ENCODE results near the gene PLG. TPM values are rescaled to one million over a fixed set of nuclear protein-coding genes. Genes with fewer than 3 reads are reported as not detected.

PLG gene
- total RNA-seq, 1 experiment from 2014 or later, result 0.72 TPM

DNA sequence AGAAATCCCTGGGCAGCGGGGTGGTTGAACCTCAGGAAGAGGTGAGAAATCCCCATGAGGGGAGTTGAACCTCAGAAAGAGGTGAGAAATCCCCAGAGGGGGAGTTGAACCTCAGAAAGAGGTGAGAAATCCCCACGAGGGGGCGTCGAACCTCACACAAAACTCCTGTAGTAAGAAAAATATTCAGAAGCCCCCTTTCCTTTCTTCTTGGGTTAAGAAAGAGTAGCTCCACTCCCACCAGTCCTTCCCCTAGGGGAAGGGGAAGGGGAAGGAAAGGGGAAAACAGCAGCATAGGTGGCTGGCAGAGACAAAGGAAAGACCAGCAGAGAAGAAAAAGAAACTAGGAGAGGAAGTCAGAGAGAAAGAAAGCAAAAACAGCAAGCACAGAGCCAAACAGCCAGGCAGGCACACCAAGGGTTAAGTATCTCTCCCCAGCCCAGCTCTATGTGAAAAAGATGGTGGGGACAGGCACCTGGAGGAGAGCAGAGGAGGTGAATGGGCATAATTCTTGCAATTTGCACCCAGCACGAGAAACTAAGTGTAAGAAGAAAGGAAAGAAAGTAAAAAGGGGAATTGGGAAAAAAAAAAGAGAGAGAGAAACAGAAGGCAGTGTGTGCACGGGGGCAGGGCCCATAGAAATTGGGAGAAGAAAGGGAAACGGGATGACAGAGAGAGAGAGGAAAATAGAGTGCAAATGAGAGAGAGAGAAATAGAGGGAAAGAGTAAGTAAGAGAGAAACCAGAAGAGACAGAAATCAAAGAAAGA, 88.2 kb downstream of the PLG start:
- Mint-ChIP-seq H3K27ac (peak overlapping the region; percentile 22), H3K9me3 (no peaks in the 10 kb centered on the region), H3K4me3 (peak overlapping the region; percentile 66), H3K27me3 (ENCODE audit: low read depth) (no peaks in the 10 kb centered on the region), H3K4me1 (peaks cover 39% of the 10 kb centered on the region), H3K36me3 (no peaks in the 10 kb centered on the region)
- ATAC-seq (peak; percentile 84), DNase-seq (ENCODE audit: low spot score) (peak; percentile 43)
- no peak for TF ChIP-seq JUN (CRISPR knock-in tag; IDR thresholded peaks at IDR 0.05)
- TF ChIP-seq, protein P1, sequence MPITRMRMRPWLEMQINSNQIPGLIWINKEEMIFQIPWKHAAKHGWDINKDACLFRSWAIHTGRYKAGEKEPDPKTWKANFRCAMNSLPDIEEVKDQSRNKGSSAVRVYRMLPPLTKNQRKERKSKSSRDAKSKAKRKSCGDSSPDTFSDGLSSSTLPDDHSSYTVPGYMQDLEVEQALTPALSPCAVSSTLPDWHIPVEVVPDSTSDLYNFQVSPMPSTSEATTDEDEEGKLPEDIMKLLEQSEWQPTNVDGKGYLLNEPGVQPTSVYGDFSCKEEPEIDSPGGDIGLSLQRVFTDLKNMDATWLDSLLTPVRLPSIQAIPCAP (CRISPR knock-in tag; IDR thresholded peaks at IDR 0.05), result no peak
- no peak for TF ChIP-seq TP53 (CRISPR knock-in tag; IDR thresholded peaks at IDR 0.05)
- no peak for TF ChIP-seq NFATC4 (CRISPR knock-in tag; IDR thresholded peaks at IDR 0.05)
- TF ChIP-seq, protein P2, sequence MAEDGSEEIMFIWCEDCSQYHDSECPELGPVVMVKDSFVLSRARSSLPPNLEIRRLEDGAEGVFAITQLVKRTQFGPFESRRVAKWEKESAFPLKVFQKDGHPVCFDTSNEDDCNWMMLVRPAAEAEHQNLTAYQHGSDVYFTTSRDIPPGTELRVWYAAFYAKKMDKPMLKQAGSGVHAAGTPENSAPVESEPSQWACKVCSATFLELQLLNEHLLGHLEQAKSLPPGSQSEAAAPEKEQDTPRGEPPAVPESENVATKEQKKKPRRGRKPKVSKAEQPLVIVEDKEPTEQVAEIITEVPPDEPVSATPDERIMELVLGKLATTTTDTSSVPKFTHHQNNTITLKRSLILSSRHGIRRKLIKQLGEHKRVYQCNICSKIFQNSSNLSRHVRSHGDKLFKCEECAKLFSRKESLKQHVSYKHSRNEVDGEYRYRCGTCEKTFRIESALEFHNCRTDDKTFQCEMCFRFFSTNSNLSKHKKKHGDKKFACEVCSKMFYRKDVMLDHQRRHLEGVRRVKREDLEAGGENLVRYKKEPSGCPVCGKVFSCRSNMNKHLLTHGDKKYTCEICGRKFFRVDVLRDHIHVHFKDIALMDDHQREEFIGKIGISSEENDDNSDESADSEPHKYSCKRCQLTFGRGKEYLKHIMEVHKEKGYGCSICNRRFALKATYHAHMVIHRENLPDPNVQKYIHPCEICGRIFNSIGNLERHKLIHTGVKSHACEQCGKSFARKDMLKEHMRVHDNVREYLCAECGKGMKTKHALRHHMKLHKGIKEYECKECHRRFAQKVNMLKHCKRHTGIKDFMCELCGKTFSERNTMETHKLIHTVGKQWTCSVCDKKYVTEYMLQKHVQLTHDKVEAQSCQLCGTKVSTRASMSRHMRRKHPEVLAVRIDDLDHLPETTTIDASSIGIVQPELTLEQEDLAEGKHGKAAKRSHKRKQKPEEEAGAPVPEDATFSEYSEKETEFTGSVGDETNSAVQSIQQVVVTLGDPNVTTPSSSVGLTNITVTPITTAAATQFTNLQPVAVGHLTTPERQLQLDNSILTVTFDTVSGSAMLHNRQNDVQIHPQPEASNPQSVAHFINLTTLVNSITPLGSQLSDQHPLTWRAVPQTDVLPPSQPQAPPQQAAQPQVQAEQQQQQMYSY (CRISPR knock-in tag; IDR thresholded peaks at IDR 0.05), result no peak
- TF ChIP-seq EMX1 (CRISPR knock-in tag; IDR thresholded peaks at IDR 0.05), result no peak
- no peak for TF ChIP-seq MXD4 (CRISPR knock-in tag; IDR thresholded peaks at IDR 0.05; ENCODE audit: borderline replicate concordance)
- TF ChIP-seq, protein P3, sequence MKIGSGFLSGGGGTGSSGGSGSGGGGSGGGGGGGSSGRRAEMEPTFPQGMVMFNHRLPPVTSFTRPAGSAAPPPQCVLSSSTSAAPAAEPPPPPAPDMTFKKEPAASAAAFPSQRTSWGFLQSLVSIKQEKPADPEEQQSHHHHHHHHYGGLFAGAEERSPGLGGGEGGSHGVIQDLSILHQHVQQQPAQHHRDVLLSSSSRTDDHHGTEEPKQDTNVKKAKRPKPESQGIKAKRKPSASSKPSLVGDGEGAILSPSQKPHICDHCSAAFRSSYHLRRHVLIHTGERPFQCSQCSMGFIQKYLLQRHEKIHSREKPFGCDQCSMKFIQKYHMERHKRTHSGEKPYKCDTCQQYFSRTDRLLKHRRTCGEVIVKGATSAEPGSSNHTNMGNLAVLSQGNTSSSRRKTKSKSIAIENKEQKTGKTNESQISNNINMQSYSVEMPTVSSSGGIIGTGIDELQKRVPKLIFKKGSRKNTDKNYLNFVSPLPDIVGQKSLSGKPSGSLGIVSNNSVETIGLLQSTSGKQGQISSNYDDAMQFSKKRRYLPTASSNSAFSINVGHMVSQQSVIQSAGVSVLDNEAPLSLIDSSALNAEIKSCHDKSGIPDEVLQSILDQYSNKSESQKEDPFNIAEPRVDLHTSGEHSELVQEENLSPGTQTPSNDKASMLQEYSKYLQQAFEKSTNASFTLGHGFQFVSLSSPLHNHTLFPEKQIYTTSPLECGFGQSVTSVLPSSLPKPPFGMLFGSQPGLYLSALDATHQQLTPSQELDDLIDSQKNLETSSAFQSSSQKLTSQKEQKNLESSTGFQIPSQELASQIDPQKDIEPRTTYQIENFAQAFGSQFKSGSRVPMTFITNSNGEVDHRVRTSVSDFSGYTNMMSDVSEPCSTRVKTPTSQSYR (CRISPR knock-in tag; IDR thresholded peaks at IDR 0.05), result no peak
- no peak for TF ChIP-seq TEAD4 (CRISPR knock-in tag; IDR thresholded peaks at IDR 0.05)
- TF ChIP-seq TCF7 (CRISPR knock-in tag; IDR thresholded peaks at IDR 0.05; ENCODE audit: low read depth), result no peak
- TF ChIP-seq FOXP1 (CRISPR knock-in tag; IDR thresholded peaks at IDR 0.05; ENCODE audit: borderline replicate concordance), result no peak
- TF ChIP-seq ETV6 (CRISPR knock-in tag; IDR thresholded peaks at IDR 0.05), result no peak
- TF ChIP-seq HMGA2 (CRISPR knock-in tag; IDR thresholded peaks at IDR 0.05), result no peak
- no peak for TF ChIP-seq SMAD4 (CRISPR knock-in tag; IDR thresholded peaks at IDR 0.05)
- no peak for TF ChIP-seq ZNF232 (CRISPR knock-in tag; IDR thresholded peaks at IDR 0.05)
- TF ChIP-seq ELF4 (CRISPR knock-in tag; IDR thresholded peaks at IDR 0.05; ENCODE audit: low read depth), result no peak
- TF ChIP-seq, protein P4, sequence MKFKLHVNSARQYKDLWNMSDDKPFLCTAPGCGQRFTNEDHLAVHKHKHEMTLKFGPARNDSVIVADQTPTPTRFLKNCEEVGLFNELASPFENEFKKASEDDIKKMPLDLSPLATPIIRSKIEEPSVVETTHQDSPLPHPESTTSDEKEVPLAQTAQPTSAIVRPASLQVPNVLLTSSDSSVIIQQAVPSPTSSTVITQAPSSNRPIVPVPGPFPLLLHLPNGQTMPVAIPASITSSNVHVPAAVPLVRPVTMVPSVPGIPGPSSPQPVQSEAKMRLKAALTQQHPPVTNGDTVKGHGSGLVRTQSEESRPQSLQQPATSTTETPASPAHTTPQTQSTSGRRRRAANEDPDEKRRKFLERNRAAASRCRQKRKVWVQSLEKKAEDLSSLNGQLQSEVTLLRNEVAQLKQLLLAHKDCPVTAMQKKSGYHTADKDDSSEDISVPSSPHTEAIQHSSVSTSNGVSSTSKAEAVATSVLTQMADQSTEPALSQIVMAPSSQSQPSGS (CRISPR knock-in tag; IDR thresholded peaks at IDR 0.05; ENCODE audit: borderline replicate concordance, low read depth), result no peak
- no peak for TF ChIP-seq OVOL2 (CRISPR knock-in tag; IDR thresholded peaks at IDR 0.05; ENCODE audit: borderline replicate concordance)
- TF ChIP-seq ATF1 (CRISPR knock-in tag; IDR thresholded peaks at IDR 0.05), result no peak
- POLR2A ChIA-PET, result no interaction called here
- CTCF ChIA-PET, result interaction anchor here (1.2 to 2.3 kb wide), 2 partner anchors 23 to 48 kb away, joined by 4 to 7 read pairs; no protein-coding TSS in a partner anchor
